ENCODE measurements around the gene SELENOS. TPM values are rescaled to one million over a fixed set of nuclear protein-coding genes. Genes with fewer than 3 reads are reported as not detected.
A peak's percentile ranks its signal among the peaks of the same experiment; 100 is the strongest.

The SELENOS gene
- total and polyA plus RNA-seq, 2 donors (not counting 3 experiments of a cell fraction or from before 2014, with no cell fraction given) = 70.4 to 101 TPM

DNA sequence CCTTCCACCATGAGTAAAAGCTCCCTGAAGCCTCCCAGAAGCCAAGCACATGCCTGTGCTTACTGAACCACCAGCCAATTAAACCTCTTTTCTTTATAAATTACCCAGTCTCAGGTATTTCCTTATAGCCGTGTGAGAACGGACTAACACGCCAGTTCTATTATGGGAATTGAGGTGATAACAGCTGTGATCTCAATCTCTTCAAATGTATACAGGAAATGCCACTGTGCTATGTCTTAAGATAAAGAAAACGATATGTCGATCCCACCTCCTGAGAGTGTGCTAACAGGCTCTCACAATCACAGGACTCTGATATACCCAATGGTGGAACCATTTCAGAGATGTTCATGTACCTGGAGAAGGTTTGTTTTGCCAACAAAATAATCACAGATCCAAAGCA, 51.6 kb downstream of the SELENOS start:
- TF ChIP-seq GATA2 (IDR thresholded peaks at IDR 0.05; ENCODE audit: insufficient read depth, insufficient read length, low read depth, low read length) (peak; percentile 32), MYC (IDR thresholded peaks at IDR 0.05; ENCODE audit: low read depth, low read length) (no peak)
- intact Hi-C loops (cut with micrococcal nuclease) = loop anchor here (2.0 kb wide), 2 partner anchors 17 to 49 kb away; no protein-coding TSS in a partner anchor
- peak; percentile 23 for DNase-seq (ENCODE audit: low read depth, low spot score)
- CTCF ChIA-PET = interaction anchor here (1.0 kb wide), 2 partner anchors 20 to 217 kb away, joined by 3 to 4 read pairs; no protein-coding TSS in a partner anchor
- no peak overlapping the region for H3K4me3 ChIP-seq (replicated peaks in 1 of 3; ENCODE audit: insufficient read depth in 1 of 3, low read depth in 1 of 3, low read length in 3 of 3)
- peaks cover 13% of the 10 kb centered on the region for H4K20me1 ChIP-seq (replicated peaks; ENCODE audit: control insufficient read depth, extremely low read depth, insufficient read depth, low read length)
- no peak overlapping the region for H2AFZ ChIP-seq (ENCODE audit: low read depth, low read length)
- dilution Hi-C loops (cut with MboI; ENCODE audit: extremely low pct_ligation_motif_present, low sequenced_read_pairs) = no loop called here
- no TSS peak for BruUV-seq (replicated peaks)
- H3K79me2 ChIP-seq (ENCODE audit: control insufficient read depth, insufficient read depth, low read length) = peaks cover 94% of the 10 kb centered on the region
- peak overlapping the region; percentile 14 for H3K4me2 ChIP-seq (ENCODE audit: insufficient read depth, low read length)
- no peaks in the 10 kb centered on the region for H3K36me3 ChIP-seq (ENCODE audit: control insufficient read depth in 2 of 2, extremely low read depth in 1 of 2, insufficient read depth in 2 of 2, low read length in 2 of 2)
- POLR2A ChIA-PET = no interaction called here
- peaks cover 9% of the 10 kb centered on the region for H3K4me1 ChIP-seq (ENCODE audit: control insufficient read depth, extremely low read depth, insufficient read depth, low read length)
- H3K27ac ChIP-seq (ENCODE audit: insufficient read depth, low read depth, low read length) = peak overlapping the region; percentile 5
- H3K9me3 ChIP-seq (replicated peaks; ENCODE audit: control insufficient read depth, insufficient read depth, low read length) = no peaks in the 10 kb centered on the region
- no peak overlapping the region for H3K9ac ChIP-seq (replicated peaks; ENCODE audit: extremely low read depth, insufficient read depth, low read length)
- no peak for FAIRE-seq
- H3K27me3 ChIP-seq (ENCODE audit: control insufficient read depth in 2 of 2, insufficient read depth in 2 of 2, low read length in 2 of 2) = no peaks in the 10 kb centered on the region
- no peaks in the 10 kb centered on the region for H3K9me1 ChIP-seq (replicated peaks; ENCODE audit: control insufficient read depth, extremely low read depth, insufficient read depth, low read length)

Other genes with a start within 250 kb of the SELENOS start
- gene CHSY1, start 25.4 kb downstream of the SELENOS start, total RNA-seq = 47.0 and 50.8 TPM in 2 replicates
- gene CHSY1, start 25.4 kb downstream of the SELENOS start, polyA plus RNA-seq = 20.3 and 23.7 TPM in 2 replicates
- gene SNRPA1, start 17.8 kb upstream of the SELENOS start, total RNA-seq = 80.8 and 82.7 TPM in 2 replicates
- 33.9 and 68.5 TPM in 2 replicates for gene SNRPA1, start 17.8 kb upstream of the SELENOS start, polyA plus RNA-seq
- gene PCSK6, start 212.2 kb upstream of the SELENOS start, total RNA-seq = 0.69 and 0.72 TPM in 2 replicates
- 0.18 and 0.33 TPM in 2 replicates for gene PCSK6, start 212.2 kb upstream of the SELENOS start, polyA plus RNA-seq